NB4 (cell line): ENCODE measurements around the gene E2F6.

ENCODE experiments used
- DNase-seq: peaks from one replicate; pipeline ENCODE4 v3.0.0; 2010; ENCODE audit warnings: low read depth
- H3K4me3 ChIP-seq: one replicate; pipeline ENCODE4 v1.5.1; 2011; ENCODE audit warnings: mild to moderate bottlenecking, low read depth, low read length, moderate library complexity
- MYC ChIP-seq: IDR thresholded peaks from 2 replicates; pipeline ENCODE4 v1.6.1; 2011; ENCODE audit warnings: low read depth, low read length
- POLR2A ChIP-seq: IDR thresholded peaks from 2 replicates; pipeline ENCODE4 v1.6.1; 2011; ENCODE audit warnings: mild to moderate bottlenecking; ENCODE audit not compliant: insufficient read length; ENCODE audit errors: extremely low read depth
- TF ChIP-seq, protein P1 (sequence below): IDR thresholded peaks from 2 replicates; pipeline ENCODE4 v1.6.1; 2011; ENCODE audit warnings: low read depth, low read length
- TF ChIP-seq, protein P2 (sequence below): IDR thresholded peaks from one replicate; pipeline ENCODE4 v1.5.1; 2012; ENCODE audit warnings: low read depth, low read length

The E2F6 gene

DNA sequence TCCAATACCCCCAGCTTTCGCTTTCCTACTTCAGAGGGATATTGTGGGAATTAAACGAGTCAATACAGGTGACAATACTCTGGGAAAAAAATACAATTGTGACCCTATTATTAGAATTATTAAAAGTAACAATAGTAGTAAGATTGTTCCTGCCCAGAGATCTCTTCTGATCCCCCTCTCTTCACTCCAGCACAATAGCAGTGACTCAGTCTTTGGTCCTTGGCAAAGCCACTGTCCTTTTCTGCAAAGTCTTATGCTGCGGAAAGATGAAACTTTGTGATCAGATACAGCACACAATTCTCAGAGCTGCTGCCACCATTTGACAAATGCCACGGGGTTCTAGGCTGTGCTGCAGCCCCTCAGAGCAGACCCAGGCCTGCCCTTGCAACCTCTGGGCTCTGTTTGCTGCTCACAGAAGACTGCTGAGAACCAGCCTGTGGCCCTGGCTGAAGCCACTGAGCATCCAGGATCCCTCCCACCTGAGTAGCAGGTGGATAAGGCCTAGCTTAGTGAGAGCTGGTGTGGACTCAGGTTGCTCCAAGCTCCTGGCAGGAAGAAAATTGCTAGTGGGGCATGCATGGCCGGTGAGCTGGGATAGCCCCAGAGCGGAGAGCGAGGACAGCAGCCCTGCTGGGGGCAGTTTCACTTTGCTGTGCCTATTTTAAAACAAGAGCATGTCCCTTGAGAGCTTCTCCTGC lies 61.4 kb downstream of the E2F6 start:
- no peak overlapping the region for H3K4me3 ChIP-seq
- TF ChIP-seq, protein P1, sequence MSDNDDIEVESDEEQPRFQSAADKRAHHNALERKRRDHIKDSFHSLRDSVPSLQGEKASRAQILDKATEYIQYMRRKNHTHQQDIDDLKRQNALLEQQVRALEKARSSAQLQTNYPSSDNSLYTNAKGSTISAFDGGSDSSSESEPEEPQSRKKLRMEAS, result no peak
- TF ChIP-seq MYC, result no peak
- TF ChIP-seq POLR2A, result no peak
- TF ChIP-seq, protein P2, sequence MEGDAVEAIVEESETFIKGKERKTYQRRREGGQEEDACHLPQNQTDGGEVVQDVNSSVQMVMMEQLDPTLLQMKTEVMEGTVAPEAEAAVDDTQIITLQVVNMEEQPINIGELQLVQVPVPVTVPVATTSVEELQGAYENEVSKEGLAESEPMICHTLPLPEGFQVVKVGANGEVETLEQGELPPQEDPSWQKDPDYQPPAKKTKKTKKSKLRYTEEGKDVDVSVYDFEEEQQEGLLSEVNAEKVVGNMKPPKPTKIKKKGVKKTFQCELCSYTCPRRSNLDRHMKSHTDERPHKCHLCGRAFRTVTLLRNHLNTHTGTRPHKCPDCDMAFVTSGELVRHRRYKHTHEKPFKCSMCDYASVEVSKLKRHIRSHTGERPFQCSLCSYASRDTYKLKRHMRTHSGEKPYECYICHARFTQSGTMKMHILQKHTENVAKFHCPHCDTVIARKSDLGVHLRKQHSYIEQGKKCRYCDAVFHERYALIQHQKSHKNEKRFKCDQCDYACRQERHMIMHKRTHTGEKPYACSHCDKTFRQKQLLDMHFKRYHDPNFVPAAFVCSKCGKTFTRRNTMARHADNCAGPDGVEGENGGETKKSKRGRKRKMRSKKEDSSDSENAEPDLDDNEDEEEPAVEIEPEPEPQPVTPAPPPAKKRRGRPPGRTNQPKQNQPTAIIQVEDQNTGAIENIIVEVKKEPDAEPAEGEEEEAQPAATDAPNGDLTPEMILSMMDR, result no peak
- DNase-seq, result no peak

DNA sequence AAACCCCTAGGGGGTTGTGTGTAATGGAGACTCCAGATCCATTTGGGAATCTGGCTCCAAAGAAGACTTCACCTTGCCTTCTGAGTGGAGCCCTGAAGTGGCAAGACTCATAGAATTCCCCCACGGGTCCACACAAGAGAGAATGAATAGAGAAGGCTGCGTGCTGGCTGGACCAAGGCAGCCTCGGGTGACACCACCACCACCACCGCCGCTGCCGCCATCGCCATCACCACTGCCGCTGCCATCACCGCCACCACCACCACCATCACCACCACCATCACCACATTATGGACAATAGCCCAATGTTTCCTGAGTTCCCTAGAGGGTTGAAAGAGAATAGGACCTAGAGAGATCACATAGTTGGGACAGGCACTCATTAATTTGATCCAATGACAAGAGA lies 63.5 kb downstream of the E2F6 start:
- no peak overlapping the region for H3K4me3 ChIP-seq
- no peak for DNase-seq
- TF ChIP-seq, protein P2, result no peak
- TF ChIP-seq MYC, result no peak
- TF ChIP-seq, protein P1, result no peak
- TF ChIP-seq POLR2A, result no peak

DNA sequence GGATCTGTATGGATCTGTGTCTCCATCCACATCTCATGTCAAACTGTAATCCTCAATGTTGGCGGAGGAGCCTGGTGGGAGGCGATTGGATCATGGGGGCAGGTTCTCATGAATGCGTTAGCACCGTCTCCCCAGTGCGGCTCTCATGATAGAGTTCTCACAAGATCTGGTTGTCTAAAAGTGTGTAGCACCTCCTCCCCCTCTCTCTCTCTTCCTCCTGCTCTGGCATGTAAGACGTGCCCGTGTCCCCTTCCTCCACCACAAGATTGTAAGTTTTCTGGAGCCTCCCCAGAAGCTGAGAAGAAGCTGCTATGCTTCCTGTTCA lies 66.6 kb downstream of the E2F6 start:
- no peak overlapping the region for H3K4me3 ChIP-seq
- TF ChIP-seq, protein P1, result no peak
- TF ChIP-seq POLR2A (no peak), MYC (no peak)
- TF ChIP-seq, protein P2, result no peak
- no peak for DNase-seq

DNA sequence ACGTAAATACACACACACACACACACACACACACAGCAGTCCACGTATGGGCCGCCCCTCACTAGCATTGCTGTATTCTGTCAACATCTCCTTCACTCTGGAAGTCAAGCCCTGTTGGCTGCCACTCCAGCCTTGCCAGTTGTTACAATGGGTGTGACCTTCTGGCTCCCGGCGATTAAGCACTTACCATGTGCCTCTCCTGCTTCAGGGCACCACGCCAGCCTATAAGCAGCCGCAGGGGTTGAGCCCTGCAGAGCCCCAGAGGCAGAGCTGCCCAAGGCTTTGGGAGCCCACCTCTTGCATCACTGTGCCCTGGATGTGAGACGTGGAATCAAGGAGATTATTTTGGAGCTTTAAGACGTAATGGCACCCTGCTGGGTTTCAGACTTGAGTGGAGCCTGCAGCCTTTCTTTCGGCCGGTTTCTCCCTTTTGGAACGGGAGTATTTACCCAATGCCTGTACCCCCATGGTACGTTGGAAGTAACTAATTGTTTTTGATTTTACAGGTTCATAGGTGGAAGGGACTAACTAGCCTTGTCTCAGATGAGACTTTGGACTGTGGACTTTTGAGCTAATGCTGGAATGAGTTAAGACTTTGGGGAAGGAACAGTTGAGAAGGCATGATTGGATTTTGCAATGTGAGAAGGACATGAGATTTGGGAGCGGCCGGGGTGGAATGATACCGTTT lies 67.1 kb downstream of the E2F6 start:
- no peak overlapping the region for H3K4me3 ChIP-seq
- DNase-seq, result no peak
- TF ChIP-seq, protein P2, result no peak
- TF ChIP-seq MYC (no peak), POLR2A (no peak)
- TF ChIP-seq, protein P1, result no peak

DNA sequence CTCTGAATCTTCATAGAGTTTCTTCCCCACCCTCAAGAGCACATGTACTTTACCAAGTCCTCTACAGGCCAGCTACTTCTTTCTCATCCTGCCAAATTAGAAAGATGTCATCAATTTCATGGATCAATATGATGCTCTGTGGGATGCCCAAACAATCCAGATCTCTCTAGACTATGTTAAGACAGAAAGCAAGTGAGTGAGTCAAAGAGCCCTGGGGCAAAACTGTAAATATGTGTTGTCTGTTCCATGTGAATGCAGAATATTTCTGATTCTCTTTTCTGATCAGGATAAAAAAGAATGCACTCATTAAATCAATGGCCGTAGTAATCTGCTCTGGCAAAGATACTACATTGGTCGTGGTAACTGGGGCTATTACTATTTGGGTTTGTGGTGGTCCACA lies 68.4 kb downstream of the E2F6 start:
- DNase-seq, result no peak
- TF ChIP-seq, protein P1, result no peak
- TF ChIP-seq, protein P2, result no peak
- TF ChIP-seq POLR2A (no peak), MYC (no peak)
- no peak overlapping the region for H3K4me3 ChIP-seq
